ENCODE results near the gene AHRR.
"Not testable (repeated sequence)": the region's sequence is repeated elsewhere in the genome, so short reads cannot be mapped to it uniquely, and the experiment has no call there.

AHRR gene

GRCh38 chr5:360257-361027, 38.9 kb downstream of the AHRR start:
- FAIRE-seq (no peak), DNase-seq (ENCODE audit: extremely low spot score, insufficient read length, low read depth) (no peak)

GRCh38 chr5:362189-362588, 40.7 kb downstream of the AHRR start:
- DNase-seq (ENCODE audit: extremely low spot score, insufficient read length, low read depth) (no peak), FAIRE-seq (no peak)

GRCh38 chr5:362978-363765, 41.7 kb downstream of the AHRR start:
- DNase-seq (ENCODE audit: extremely low spot score, insufficient read length, low read depth) (no peak), FAIRE-seq (no peak)

- no peak for FAIRE-seq
- no peak for DNase-seq (ENCODE audit: extremely low spot score, insufficient read length, low read depth)
These were observed 43.0 kb downstream of the AHRR start for GRCh38 chr5:364497-364896.

DNA sequence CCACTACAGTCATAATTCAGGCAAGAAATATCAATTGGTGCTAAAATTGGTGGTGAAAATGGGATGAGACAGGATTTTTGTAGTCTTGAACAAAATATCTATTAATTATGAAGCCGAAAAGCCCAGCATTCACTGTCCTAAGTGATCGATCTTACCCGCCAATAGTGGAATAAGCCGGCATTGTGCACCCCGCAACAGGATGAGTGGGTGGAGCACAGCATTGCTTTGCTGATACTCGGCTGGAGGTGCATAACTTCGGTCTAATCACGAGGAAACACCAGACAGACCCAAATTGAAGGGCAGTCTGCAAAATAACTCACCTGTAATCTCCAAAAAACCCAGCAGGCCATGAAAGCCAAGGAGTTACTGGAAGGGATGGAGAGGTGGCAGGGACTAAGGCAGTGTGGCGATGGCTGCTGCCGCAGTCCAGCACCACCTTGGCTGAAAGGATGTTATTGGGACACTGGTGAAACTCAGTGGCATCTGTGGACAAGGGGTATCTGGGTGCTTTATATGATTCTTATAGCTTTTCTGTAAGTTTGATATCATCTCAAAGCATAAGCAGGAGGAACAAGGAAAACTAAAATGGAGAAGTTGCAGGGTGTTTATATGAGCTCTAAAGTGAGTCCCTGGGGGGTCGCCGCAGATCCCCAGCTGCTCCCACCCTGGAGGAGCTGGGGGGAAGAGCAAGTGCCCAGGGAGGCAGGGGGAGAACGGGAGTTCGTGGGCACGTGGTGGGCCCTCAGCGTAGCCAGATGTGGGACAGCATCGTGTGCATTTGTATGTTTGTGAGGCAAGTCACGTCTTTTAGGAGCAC, 45.2 kb downstream of the AHRR start:
- FAIRE-seq (no peak), DNase-seq (ENCODE audit: extremely low spot score, insufficient read length, low read depth) (no peak)

- FAIRE-seq (no peak), DNase-seq (ENCODE audit: extremely low spot score, insufficient read length, low read depth) (no peak)
These were observed 46.0 kb downstream of the AHRR start for GRCh38 chr5:367358-368130.

GRCh38 chr5:368183-369084, 46.9 kb downstream of the AHRR start:
- DNase-seq (ENCODE audit: extremely low spot score, insufficient read length, low read depth) (peak; percentile 52), FAIRE-seq (peak; percentile 94)

GRCh38 chr5:369151-369868, 47.8 kb downstream of the AHRR start:
- DNase-seq (ENCODE audit: extremely low spot score, insufficient read length, low read depth) (no peak), FAIRE-seq (peak; percentile 58)

- DNase-seq (ENCODE audit: extremely low spot score, insufficient read length, low read depth); FAIRE-seq: not testable (repeated sequence)
These were observed 48.3 kb downstream of the AHRR start for GRCh38 chr5:369869-370236.

DNA sequence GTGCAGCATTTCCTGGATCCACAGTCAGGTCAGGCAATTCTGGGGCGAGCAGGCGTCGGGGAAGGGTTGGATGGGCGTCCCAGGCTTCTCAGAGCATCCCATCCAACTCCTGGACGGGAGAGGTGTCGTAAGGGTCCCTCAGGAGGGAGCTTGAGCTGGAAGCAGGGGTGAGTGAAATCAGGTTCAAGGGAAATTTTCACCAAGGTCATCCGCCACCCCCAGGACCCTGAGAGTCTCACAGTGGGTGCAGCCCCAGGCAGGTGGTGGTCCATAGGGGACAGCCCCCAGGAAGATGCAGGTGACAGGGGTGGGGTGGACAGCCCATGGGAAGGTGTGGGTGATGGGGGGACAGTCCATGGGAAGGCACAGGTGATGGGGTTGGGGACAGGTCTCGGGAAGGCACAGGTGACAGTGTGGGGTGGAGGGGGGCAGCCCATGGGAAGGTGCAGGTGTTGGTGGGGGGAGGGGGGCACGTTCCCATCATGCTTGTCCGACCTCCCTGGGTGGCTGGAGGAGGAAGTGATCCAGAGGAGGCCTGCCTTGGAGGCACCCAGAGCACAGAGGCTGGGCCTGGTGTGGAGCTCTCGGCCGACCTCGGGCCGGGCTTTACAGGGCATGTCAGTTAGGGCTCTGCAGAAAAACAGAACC, 48.9 kb downstream of the AHRR start:
- FAIRE-seq (no peak), DNase-seq (ENCODE audit: extremely low spot score, insufficient read length, low read depth) (no peak)

DNA sequence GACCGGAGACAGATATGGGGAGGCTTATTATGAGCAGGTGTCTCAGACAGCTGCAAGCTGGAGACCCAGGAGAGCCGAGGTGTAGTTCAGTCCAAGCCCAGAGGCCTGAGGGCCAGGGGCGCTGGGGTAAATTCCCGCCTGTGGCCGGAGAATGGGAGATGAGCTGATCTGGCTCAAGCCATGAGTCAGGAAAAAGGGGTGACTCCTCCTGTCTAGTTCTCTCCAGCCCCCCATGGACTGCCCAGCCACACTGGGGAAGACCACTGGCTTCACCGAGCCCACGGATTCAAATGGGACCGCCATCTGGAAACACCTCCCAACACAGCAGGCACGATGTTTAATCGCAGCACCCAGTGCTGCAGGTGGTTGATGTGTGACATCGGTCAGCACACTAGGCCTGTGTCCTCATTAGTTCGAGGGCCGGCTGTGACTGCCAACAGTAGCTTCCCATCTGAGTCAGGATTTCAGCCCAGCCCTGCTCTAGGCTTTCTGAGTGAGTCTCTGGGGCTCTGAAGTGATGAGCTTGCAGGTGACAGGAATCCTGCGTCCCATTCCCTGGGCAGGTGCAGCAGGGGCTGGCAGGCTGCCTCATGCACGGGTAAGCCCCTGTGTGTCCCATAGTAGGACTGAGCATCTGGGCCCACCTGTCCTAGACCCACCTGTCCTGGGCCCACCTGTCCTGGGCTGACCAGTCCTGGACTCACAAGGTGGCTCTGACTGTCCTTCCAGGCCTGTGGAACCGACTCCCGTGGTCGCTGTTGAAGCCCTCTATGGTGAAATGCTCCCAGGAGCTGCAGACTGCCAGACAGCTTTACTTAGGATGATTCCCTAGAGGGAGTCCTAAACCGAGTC, 49.7 kb downstream of the AHRR start:
- no peak for DNase-seq (ENCODE audit: extremely low spot score, insufficient read length, low read depth)
- FAIRE-seq: no peak

GRCh38 chr5:371811-372555, 50.5 kb downstream of the AHRR start:
- DNase-seq (ENCODE audit: extremely low spot score, insufficient read length, low read depth) (no peak), FAIRE-seq (peak; percentile 74)

GRCh38 chr5:372556-372995, 51.1 kb downstream of the AHRR start:
- no peak for FAIRE-seq
- no peak for DNase-seq (ENCODE audit: extremely low spot score, insufficient read length, low read depth)

- DNase-seq (ENCODE audit: extremely low spot score, insufficient read length, low read depth) (no peak), FAIRE-seq (peak; percentile 26)
These were observed 51.6 kb downstream of the AHRR start for GRCh38 chr5:372996-373709.

GRCh38 chr5:373710-374602, 52.4 kb downstream of the AHRR start:
- DNase-seq (ENCODE audit: extremely low spot score, insufficient read length, low read depth) (peak; percentile 84), FAIRE-seq (peak; percentile 41)
